ENCODE results near the gene ITFG1. TPM values are rescaled to one million over a fixed set of nuclear protein-coding genes. Genes with fewer than 3 reads are reported as not detected.
"Not testable (repeated sequence)": the region's sequence is repeated elsewhere in the genome, so short reads cannot be mapped to it uniquely, and the experiment has no call there.

ITFG1 gene
- total RNA-seq, 1 donor from 2014 or later, result 40.9 TPM

DNA sequence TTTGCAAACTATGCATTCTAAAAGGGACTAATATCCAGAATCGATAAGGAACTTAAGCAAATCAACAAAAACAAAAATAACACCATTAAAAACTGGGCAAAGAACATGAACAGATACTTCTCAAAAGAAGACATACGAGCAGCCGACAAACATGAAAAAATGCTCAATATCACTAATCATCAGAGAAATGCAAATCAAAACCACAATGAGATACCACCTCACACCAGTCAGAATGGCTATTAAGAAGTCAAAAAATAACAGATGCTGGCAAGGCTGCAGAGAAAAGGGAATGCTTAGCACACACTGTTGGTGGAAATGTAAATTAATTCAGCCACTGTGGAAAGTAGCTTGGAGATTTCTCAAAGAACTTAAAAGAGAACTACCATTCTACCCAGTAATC, 130.3 kb downstream of the ITFG1 start:
- not testable (repeated sequence) for DNase-seq (ENCODE audit: low spot score)

DNA sequence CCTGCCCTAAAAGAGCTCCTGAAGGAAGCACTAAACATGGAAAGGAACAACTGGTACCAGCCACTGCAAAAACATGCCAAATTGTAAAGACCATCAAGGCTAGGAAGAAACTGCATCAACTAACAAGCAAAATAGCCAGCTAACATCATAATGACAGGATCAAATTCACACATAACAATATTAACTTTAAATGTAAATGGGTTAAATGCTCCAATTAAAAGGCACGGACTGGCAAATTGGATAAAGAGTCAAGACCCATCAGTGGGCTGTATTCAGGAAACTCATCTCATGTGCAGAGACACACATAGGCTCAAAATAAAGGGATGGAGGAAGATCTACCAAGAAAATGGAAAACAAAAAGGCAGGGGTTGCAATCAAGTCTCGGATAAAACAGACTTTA, 136.6 kb downstream of the ITFG1 start:
- DNase-seq (ENCODE audit: low spot score), result not testable (repeated sequence)

DNA sequence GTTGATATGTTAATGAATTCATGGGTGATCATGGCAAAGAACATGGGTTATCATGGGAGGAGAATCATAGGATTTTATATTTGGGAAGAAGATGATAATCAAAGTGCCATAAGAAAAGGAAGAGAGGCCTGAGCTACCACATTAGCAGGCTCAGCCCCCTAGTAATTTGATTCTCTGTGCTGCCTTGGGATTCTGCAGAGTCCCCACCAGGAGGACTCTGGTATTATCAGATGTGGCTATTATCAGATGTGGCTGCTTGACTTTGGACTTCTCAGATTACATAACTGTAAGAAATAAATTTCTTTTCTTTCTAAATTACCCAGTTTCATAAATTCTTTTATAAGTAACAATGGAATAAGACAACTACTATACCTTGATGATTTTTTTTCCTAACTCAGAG, 137.6 kb downstream of the ITFG1 start:
- no peak for DNase-seq (ENCODE audit: low spot score)

DNA sequence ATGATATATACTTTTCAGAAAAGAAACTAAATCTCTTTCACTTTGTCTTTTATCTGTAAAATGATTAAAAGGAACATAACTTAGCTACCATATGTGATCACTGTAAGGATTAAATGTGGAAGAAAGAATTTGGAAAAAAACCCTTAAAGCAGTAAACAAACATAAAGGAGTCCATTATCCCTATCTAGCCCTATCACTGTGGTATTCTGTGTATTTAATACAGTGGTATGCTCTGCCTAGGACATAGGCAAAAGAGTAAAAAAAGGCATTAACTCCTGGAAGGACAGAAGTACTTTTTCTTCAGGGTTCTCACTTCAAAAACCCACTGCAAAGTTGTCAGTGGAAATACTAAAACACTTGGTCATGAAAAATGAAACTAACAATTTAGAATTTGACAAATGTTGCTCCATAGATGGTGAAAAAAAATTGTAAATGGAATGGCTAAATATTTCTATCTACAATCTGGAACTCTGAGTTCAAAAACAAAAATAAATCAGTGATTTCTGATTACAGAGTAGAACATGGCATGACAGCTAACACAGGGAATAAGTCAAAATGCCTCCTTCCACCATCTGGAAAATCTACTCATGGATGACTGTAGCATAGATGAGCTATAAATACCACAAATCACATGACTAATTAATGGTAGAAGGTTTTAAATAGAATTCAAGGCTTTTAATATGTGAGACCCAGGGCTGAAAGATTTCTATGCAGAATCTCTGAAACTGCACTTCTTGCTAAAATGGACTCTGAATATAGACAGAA, 140.1 kb downstream of the ITFG1 start:
- DNase-seq (ENCODE audit: low spot score), result no peak

DNA sequence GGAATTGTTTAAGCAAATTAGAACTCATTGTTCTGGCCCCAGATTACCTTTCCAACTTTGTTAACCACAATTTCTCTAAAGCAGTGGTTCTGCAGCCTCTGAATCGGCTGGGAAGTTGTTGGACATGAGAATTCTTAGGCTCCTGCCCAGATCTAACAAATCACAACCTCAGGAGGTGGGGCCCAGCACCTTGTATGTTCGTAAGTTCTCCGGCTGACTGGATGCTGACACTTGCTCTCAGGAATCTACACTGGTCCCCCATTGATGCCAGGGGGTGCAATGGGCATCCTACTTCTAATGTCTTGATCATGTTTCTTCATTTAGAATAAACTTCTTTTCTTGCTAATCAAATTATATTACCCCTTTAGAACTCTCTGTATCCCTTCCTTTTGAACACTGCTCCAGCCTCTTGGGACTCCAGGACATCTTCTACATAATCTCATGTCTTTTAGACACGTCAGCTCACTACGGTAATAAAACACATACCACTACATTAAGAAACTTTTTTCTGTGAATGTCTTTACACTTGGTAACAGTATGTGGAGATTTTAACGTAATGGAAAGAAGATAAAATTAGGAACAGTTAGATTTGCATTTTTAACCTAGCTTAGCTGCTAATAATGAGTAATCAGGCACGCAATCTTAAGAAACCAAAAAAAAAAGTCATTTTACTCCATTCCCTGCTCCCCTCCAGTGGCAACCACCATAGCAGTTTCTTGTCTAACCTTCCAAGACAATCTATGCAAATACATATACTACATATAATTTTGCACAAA, 143.2 kb downstream of the ITFG1 start:
- DNase-seq (ENCODE audit: low spot score), result no peak

DNA sequence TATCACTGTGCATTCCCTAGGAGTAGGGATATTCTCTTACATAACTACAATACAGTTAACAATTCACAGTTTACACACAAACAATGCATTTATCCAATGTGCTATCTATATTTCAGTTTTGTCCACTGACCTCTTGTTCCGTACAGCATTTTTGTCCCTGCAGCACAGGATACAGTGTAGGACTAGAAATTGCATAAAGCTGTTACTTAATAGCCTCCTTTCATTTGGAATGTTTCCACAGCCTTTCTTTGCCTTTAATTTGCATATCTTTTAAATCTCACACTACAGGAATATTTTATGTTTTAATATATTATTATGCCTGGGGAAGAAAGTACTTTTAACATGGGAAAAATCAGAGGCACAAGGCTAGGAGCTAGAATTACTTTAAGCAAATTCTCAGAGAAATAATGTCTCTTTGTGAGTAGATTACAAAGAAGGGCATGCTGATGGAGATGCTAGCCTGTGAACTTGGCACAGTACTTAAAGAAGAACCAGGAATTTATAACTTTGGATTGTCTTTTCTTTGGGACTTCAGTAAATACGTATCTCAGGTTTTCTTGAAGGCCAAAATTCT, 144.3 kb downstream of the ITFG1 start:
- no peak for DNase-seq (ENCODE audit: low spot score)

DNA sequence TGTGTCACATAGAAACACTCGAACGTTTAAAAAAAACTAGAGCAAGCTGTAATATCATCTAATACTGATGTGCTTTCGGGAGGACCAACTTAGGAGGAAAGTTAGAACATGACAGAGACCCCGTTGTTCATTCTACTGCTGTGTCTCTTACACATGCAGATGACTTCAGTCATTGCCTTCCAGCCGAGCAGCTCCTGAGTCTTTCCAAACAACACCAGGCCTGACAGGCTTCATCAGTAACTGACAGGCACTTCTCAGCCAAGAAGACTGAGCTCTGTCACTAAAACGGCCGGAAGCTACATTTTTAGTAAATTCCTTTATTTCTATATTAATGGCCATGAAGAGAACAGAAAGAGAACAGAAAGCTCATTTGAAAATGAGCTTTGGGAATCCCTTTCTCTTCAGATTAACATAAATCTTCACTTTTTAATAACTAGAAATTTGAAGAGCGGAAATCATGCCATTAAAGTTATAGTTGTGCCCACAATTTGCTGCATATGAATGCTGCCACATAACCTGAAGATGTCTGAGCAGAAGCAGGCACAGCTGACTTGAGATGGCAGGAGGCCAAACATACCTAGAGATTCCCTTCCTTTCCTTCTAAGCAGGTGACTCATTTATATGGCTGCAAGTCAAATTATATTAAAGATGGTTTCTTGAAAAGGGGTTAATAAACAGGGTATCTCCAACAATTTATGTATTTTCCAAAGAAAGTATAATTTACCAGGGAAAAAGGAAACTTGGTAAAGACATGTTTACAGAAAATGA, 148.9 kb downstream of the ITFG1 start:
- DNase-seq (ENCODE audit: low spot score), result no peak

DNA sequence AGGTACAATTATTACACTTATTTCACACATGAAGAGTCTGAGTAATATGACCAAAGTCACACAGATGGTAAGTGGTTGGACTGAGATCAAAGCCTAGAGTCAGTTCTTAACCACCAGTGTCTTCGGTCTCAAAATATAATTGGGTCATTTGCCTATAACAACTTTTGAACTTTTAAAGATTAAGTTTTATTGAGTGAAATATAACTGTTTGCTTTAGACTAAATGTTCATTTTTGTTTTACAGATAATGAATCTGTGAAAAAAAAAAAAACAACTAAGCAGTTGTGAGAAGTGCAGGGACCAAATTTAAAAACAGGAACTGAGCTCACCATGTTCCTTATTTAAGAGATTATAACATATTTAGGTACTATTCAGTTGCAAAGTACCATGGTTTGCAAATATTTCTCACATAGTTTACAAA, 150.1 kb downstream of the ITFG1 start:
- DNase-seq (ENCODE audit: low spot score), result no peak

DNA sequence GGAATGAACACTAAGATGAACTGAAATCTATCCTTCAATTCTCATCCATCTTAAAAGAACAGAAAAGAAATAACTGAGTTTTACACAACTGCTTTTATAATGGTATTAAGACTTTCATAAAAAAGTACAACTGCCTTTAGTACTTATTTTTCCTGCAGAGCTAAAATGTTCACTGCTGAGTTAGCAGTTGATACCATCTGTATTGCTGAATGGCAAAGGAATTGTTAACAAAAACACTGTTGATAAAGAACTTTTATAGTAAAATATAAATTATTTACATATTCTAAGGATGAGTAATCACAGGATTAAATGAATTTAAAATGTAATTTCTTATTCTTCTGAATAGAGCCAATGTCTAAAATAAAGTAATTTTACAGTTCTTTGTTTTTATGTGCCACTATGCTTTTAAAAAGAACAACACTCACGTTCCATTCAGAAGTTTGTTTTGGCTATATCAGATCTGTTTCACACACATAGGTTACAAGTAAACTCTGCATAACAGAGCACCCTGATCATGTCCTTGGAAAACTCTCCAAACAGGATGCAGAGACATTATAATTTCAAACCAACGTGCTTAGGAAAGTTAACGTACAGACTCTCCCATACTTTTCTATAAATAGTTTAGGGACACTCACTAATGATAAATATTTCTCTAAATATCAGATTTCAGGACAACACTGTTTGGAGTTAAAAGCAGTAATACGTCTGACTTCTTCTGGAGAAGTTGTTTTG, 151.1 kb downstream of the ITFG1 start:
- no peak for DNase-seq (ENCODE audit: low spot score)

DNA sequence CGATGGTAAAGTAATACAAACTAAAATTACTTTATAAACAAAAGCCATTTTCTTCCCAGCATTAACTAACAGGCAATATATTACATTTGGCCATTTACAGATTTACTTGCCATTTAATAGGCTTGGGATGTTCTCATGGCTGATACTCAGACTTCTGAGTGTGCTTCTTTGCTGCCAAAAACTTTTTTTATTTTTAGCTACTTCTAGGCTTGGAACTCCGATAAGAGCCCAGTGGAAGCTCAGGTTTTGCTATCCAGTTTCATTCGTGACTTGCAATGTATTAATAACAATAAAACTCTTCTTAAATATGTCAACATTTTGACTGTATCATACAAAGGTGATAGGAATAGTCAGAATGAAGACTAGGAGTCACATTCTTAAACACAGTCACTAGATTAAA, 152.3 kb downstream of the ITFG1 start:
- no peak for DNase-seq (ENCODE audit: low spot score)

DNA sequence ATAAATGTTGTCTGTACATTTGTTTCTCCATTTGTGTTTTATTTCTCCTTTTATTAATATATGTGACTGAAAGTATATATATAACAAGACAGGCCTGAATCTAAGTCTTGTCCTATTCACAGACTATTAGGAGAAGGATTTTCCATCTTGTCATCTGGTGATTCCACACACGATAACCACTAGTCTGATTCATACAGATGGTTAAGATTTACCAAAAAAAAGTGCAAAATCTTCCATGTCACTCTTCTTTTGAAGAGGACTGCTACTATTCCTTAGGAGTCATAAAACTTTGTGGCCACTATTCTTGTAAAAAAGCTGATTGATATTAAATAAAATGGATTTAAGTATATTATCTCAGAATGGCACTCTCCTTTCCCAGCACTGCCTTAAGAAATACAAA, 156.3 kb downstream of the ITFG1 start:
- no peak for DNase-seq (ENCODE audit: low spot score)

DNA sequence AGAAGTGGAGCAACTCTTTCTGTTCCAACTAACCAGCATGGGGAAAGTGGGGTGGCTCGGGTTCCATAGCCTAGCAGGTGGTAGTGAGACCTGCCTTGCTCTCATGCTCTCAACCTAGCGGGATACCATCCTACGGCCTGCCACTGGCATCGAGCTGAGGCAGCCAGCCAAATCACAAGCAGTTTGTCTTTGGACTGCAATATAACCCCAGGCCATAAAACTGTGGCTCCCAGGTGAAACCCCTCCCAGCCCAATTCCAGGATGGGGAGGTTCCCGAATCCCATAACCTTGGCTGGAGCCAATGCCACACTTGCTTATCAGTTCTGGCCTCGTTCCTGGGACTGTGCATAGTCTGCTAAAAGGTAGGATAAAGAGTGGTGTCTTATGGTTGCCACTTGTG, 161.3 kb downstream of the ITFG1 start:
- DNase-seq (ENCODE audit: low spot score), result no peak

DNA sequence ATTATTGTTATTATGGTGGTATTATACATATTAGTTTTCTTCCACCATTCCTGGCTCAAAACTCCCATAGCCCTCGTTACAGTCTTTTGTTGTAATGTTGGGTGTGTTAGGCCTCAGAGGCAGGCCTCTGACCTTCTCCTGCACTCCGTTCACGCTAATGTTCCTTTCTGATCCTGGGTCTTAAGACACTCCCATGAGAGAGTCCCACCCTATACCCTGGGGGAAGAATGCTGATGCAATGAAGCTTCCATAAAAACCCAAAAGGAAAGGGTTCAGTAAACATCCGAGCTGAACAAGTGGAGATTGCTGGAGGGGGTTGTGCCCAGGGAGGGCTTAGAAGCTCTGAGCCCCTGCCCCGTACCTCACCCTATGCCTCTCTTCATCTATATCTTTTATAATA, 175.9 kb downstream of the ITFG1 start:
- no peak for DNase-seq (ENCODE audit: low spot score)

DNA sequence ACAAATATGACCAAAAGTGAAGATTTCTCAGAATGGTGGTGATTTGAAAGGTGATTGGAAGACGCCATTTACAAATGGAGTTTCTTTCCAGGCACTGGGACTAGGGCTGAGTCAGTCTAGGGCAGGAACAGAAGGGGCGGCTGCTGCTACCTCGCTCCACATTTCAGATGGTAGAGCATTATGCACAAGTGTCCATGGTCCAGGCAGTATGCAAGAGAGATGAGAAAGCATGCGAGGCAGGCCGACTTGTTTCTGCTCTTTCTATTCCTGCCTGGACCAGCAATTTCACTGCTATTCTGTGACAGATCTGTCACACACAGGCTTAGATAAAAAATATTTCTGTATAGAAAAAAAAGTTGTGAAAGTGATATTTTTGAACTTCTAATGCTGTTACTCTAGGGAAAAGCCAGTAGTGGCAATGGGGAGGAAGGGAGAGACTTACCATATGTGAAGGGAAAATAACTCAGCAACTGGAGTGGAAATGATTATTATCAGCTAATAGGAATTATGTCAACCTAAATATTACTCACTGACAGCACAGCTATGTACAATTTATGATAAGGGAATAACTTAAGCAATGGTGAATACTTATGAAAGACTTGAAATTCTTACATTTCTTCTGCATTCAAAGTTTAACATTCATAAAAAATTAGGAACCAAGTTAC, 182.4 kb downstream of the ITFG1 start:
- no peak for DNase-seq (ENCODE audit: low spot score)

DNA sequence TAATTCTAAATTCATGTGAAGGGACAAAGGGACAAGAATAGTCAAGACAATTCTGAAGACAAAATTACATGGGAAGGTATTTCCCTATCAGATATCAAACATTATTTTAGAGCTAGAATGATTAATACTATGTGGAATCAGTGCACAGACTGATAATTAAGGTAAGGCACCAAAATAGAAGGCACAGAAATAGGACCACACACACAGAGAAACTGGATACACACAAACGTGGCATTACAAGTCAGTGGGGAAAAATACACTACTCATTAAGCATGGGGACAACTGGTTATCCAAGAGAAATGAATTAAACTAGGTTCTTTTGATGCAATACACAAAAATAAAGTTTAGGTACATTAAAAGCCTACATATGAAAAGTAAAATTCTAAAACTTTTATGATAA, 184.3 kb downstream of the ITFG1 start:
- DNase-seq (ENCODE audit: low spot score), result no peak

DNA sequence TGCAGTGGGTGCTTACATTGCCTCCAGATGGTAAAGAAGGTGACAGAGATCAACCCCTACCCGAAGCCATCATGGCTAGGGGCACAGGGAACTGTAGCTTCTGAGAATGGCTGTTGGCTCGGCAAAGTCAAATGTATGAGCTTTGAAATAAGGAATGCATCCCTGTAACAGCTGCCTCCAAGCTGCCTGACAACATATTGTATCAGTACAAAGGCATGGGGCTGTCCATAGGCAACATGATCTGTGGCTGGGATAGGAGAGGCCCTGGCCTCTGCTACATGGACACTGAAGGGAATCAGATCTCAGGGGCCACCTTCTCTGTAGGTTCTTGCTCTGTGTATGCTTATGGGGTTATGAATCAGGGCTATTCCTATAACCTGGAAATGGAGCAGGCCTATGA, 197.9 kb downstream of the ITFG1 start:
- DNase-seq (ENCODE audit: low spot score), result no peak

DNA sequence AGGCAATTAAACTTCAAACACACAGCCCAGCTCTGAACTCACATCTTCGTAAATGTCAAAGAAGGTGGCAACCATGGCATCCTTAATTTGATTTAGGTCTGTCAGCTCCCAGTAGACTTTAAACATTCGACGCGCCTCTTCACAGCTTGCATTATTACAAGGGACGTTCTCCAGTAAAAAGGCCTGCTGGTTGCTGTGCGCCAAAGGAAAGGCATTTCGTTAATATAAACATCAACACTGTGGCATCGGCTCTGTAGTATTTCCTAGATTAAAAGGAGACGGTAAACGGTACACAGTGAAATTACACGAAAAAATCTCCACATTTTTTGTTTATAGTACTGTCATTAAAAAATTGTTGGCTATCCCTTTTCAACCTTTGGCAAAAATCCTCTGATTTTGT, 200.4 kb downstream of the ITFG1 start:
- DNase-seq (ENCODE audit: low spot score), result no peak

DNA sequence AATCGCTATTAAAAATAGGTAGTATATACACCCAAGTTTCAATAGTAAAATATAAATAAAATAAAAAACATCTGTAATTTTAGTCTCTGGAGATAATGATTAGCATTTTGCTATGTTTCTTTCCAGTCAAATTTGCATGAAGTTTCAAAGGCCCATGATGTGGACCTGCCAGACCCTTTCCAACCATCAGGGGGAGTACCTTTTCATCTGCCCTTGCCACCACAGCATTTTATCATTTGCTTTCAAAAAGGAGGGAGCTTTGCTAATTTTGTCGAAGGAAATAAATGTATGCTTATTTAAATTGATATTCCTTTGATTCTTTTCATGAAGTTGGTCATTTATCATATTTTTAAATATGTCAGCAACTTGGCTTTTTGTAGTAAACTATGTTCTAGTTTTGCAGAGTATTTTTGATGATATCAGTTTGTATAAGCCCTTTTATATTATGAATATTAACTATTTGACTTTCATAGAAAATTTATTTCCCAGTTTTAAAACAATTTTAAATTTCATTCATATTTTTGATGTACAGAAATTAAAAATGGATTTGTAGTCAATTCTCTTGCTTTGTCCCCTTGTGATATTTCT, 201.9 kb downstream of the ITFG1 start:
- no peak for DNase-seq (ENCODE audit: low spot score)

DNA sequence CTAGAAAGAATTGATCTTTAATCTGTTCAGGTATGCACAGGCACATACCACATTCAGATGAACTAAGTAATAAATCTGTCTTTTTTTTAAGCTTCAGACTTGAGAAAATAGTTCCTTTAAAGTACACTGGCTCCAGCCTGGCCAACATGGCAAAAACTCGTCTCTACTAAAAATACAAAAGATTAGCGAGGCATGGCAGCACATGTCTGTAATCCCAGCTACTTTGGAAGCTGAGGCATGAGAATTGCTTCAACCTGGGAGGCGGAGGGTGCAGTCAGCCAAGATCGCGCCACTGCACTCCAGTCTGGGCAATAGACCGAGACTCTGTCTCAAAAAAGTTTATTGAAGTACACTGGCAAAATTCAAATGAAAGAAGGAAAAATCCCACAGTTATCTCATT, 206.1 kb downstream of the ITFG1 start:
- DNase-seq (ENCODE audit: low spot score), result peak; percentile 53

DNA sequence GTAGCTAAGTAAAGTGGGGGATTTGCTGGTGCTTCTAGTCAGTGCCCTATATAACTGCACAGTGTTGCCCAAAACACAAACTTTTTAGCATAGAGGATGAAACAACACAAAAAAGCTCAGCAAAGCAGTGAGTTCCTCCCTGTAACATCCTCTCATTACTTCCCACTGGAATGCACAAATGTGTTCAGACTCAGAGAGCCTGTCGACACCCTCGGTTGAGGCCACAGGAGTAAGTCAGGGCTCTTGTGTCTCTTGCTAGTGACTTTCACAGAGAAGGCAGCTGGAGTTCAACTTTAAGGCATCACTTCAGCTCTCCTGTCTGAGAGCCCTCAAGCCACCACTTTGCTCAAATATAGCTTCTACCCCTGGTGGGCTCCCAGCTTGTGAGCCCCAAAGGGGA, 209.9 kb downstream of the ITFG1 start:
- no peak for DNase-seq (ENCODE audit: low spot score)
